ENCODE results near the gene GALNT2.

GALNT2 gene

DNA sequence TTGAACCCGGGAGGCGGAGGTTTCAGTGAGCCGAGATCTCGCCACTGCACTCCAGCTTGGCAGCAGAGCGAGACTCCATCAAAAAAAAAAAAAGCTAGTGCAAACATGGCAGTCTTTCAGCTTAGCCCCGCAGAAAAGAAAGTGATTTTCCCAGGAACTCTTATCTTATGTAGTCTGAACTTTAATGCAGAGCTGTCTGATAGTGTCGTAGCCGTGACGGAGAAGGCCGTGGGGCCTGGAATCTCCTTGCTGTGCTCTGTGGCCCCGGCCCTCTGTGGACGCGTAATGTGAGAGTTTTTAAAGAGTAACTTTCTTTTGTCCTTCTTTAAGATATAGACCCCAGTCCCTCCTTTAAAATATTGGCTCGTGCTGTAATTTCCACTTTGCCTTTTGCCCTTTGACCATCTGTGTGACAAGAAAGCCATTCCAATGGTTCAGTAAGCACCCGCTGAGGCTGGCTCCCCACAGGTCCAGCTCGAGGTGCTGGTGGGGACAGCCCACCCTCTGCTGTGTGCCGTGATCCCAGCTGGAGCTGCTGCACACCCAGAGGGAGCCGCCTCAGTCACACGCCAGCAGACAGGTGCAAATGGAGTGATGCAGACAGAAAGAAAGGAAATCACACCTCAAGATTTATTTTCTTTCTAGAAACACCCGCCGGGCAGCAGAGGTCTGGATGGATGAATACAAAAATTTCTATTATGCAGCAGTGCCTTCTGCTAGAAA lies 195.1 kb downstream of the GALNT2 start:
- DNase-seq (ENCODE audit: low read depth): no peak

DNA sequence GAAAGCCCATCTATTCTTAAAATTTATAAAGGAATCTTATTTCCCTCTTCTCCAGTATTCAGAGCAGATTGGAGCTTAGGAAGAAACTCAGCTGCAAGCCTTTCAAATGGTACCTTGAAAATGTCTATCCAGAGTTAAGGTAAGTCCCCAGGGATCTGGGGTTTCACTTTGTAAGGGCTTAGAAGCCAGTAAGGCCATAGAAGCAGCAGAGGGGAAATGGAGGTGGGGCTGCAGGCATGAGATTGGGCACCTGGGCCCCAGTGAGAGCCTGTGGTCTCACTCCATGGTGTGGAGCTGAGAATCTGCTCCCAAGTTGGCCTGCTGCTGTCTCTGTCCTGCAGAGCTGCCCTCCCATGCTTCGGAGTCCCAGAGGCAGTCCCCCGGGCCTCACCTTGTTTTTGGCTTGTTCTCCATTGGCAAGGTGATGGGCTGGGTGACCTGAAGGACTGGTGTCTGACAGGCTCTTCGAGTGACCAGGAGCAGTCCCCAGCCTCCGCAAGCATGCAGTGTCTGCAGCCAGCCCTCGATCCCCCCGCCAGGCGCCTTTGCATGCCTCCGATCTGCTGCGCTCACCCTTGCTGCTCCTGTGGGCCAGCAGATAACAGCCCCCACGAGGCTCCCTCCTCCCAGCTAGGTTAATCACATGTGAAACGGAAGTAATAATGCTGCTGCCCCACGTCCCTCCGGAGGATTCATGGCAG lies 196.0 kb downstream of the GALNT2 start:
- no peak for DNase-seq (ENCODE audit: low read depth)

DNA sequence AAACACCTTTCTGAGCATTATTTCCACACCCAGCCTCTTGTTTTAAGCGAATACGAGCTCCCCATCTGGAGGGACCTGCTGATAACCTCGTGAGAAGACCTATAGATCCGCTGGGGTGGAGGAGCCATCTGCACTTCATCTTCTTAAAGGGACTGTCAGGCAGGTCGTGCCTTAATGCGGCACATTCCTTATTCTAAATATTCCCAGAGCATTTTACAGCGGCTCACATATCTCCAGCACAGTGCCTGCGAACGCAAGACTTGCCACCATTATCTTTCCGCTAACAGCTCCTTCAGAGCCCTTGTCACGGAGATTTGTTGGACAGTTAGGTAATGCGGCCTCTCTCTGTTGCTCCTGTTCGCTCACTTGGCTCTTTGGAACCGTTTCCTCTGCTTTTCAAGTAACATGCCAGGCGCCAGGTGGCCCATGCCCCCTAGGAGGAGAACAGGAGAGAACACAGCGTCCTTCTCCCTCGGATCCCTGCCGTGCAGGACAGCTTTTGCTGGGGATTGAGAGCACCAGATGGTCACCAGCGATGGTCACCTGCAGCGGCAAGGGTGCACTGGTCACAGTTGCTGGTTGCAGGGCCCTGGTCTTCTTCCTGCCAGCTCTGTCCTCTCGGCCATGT lies 196.6 kb downstream of the GALNT2 start:
- DNase-seq (ENCODE audit: low read depth): no peak

DNA sequence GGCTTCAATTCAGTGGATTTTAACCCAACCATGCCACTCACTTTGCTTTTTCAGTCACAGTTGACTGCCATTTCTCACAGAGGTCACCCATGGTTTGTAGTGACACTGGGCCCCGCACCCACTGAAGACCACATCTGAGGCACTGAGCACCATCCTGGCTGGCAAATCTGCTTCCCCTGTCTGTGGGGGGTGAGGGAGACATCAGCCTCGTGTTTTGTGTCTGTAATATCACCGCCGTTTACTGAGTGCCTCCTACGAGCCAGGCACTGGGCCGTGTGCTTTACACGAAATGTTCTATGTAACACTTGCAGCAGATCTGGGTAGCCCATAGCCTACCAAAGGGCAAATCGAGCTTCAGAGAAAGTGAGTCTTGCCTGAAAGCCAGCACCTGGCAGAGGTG lies 197.3 kb downstream of the GALNT2 start:
- DNase-seq (ENCODE audit: low read depth): no peak

DNA sequence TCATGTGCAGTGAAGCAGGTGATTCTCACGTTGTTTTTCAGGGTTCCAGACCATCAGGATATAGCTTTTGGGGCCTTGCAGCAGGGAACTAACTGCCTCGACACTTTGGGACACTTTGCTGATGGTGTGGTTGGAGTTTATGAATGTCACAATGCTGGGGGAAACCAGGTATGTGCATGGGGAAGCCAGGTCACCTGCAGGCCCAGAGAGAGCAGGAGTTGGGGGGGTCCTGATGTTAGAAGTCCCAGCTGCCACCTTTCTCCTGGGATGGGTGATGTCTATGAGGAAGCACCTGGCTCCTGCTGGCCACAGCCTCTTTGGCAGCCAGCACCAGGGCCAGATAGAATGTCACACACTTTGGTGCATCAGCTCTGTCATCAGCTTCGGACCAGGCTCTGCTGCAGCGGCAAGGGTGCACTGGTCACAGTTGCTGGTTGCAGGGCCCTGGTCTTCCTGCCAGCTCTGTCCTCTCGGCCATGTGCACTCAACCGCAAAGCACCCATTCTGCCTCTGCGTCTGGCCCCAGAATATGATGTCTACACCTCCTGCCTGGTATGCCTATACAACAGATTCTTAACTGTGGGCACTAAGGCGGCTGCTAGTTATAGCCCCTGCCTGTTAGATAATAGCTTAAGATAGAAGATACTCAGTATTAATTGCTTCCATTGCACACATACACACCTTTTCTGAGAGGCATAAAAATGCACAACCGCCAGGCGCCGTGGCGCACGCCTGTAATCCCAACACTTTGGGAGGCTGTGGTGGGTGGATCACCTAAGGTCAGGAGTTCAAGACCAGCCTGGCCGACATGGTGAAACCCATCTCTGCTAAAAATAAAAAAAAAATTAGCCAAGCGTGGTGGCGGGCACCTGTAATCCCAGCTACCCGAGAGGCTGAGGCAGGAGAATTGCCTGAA lies 198.4 kb downstream of the GALNT2 start:
- DNase-seq (ENCODE audit: low read depth): no peak

DNA sequence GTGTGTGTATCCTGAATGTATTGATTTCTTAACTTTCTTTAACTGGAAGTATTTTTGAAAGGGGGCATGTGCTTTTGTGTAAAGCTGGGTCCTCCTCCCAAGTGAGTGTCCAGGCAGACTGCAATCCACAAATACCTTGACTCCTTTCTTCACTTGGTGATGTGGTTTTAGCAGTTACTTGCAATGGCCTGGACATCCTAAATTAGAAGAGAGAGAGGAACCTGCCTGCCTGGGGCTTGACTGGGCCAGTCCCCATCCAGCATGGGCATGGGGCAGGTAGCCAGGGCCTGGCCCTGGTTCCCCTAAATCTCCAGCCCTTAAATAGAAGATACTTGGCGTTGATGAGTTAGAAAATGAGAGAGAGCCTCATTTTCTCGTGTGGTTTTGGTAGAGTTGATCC lies 199.4 kb downstream of the GALNT2 start:
- DNase-seq (ENCODE audit: low read depth): no peak

DNA sequence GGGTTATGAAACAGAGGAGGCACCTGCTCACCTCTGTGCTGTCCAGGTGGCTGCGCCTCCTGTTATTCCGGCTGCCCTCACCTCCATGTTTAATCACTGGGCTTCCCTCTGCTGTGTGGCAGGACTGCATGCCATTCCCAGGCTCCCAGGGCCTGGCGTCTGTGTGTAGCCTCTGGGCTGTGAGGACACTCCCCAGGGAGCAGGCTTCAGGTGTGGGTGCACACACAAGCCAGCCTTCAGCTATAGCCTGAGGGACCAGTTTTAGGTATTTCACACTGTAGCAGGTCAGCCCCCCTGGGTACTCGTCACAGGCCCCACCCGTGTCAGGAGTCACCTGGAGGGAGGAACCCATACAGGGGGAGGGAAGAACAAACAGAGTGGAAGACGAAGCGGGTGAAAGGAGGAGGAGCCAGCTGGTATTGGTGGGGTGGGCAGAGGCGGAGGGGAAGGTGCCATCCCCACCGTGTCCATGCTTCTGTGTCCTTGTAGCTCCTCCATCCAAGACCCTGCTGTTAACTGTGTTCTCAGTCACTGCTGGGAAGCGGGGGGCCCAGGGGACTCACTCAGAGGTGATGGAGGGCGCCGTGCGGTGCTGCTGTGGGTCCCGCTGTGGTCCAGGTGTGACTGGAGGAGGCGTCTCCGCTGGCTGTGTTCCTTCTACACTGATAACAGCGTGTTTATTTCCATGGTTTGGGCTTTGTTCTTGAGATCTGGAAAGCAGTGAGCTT lies 200.5 kb downstream of the GALNT2 start:
- no peak for DNase-seq (ENCODE audit: low read depth)

DNA sequence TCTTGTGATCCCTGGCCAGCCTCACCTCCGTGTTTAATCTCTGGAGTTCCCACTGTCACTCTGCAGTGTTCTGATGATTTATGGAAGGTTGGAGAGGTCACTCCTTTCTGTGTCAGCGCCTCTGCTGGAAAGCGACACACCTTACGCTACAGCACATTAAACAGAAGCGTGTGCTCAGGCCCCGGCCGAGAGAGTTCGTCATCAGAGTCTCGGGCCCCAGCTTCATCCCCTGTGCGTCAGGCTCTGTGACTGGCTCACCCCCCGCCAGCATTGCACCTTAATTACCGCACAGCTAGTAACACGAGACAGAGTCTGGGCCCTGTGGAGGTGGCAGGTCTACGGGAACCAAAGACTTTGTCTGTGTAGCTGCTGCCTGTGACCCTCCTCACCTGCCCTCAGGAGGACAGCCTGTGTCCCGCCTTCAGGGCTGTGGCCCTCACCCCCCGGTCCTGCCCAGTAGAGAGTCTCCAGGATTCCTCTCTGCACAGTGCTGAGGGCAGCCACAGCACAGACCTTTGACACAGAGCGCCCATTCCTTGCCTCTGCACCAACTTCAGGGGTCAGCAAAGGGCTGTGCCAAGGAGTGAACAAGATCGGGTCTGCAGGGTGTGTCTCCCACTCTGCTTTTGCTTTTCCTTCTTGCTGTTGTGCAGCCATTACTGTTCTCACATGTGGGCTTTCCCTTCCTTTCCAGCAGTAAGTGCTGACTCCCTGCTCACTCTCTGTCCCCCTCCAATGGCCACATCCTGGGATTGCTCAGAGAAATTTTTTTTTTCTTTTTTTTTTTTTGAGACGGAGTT lies 201.5 kb downstream of the GALNT2 start:
- DNase-seq (ENCODE audit: low read depth): peak; percentile 74

DNA sequence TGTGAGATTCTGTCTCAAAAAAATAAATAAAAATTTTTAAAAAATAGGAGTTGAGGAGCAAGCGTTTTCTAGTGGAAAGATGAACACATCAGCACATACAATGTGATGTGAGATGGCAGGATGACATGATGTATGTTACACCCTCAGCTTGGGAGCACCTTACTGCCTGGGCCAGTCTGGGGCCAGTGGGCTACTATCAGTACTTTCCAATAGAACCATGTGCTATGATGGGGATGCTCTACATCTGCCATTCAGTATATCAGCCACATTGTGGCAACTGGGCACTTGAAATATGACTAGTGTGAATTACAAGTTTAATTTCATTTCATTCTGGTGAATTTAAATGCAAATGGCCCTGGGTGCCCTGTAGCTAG lies 203.1 kb downstream of the GALNT2 start:
- no peak for DNase-seq (ENCODE audit: low read depth)

DNA sequence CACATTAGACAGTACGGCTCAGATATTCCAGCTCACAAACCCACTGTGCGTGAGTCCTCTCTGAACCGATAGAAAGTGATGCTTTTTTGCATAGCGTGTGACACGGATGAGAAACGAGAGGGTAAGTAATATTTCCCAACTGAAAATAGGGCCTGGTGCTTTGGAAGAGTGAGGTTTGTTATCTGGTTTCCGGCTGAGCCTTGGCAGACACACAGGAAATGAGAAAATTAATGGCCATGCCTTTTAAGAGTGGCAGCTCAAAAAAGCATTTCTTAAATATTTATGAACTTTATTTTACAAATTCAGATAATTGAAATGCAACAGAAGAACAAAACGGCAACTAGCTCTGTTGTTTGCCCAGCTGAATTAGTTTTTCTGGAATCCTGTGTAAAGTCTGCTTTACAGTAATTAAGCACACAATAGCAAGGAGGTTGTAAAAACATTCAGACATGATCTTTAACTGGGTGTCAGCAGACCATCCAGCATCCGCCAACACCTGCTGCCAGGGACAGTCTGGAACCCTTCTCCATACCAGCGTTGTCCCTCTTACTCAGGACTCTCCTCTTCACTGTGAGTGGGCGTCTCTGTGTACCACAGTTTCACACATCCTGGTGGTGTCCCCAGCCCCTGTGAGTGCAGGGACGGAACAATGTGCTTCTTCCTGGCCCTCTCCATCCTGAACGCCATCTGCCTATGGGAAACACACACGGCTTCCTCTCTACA lies 203.7 kb downstream of the GALNT2 start:
- no peak for DNase-seq (ENCODE audit: low read depth)

DNA sequence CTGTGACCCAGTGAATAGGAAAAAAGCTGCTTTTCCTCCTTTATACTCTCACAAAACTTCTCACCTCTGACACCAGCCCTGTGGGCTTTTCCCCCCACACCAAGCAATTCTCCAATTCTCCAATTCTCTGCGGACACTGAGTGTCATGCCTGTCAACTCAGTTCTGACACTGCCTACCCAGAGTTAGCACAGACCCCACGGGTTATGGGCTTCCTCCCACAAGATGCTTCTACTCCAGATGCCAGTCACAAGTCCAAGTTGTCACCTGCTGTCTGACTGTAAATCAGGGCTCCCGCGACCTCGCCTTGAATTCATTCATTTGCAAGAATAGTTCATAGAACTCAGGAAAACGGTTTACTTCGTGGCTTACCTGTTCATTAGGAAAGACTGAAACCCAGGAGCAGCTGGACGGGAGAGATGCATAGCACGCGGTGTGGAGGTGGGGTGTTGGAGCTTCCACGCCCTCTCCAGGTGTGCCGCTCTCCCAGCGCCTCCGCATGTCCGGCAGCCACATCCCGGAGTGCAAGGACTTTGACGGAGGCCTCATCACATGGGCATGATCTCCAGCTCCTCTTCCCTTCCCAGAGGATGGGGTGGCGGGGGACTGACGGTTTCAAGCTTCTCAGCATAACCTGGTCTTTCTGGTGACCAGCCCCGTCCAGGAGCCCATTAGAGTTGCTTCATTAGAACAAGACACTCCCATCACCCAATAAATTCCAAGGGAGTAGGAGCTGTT lies 204.4 kb downstream of the GALNT2 start:
- DNase-seq (ENCODE audit: low read depth): no peak

DNA sequence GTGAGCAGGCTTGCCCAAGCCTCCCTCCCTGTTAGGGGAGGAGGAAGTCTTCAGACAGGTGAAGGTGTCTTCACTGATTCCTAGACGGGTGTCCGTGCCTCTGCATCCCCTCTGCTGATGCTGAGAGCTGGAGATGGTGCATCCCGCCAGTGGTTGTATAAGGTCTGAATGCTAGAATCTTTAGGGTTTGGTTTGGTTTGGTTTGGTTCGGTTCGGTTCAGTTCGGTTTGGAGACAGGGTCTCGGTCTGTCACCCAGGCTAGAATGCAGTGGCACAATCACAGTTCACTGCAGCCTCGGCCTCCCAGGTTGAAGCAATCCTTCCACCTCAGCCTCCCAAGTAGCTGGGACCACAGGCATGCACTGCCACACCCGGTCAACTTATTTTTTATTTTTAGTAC lies 205.5 kb downstream of the GALNT2 start:
- DNase-seq (ENCODE audit: low read depth): no peak

DNA sequence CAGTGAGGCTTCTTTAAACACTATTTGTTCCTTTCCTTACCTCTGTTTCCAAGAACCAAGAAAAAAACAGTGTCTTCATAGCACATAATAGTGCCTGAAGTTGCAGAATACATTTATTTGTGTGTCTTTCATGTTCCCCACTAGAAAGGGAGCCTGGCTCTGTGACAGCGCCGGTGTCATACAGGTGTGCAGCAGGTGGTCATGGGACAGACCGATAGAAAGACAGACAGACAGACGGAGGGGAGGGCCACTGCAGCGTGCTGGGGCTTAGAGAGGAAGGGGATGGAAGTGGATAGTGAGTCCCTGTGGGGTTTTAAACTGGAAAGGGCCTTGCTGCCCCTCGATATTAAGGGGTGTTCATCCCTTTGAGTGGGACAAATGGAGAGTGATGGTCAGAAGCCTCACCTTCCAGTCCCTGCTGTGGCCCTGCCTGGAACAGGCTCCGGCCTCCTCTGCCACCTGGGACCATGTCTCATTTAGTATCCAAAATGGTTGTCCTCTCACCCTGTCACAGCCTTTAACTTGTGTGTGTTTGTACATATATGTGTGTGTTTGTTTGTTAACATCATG lies 206.2 kb downstream of the GALNT2 start:
- no peak for DNase-seq (ENCODE audit: low read depth)

DNA sequence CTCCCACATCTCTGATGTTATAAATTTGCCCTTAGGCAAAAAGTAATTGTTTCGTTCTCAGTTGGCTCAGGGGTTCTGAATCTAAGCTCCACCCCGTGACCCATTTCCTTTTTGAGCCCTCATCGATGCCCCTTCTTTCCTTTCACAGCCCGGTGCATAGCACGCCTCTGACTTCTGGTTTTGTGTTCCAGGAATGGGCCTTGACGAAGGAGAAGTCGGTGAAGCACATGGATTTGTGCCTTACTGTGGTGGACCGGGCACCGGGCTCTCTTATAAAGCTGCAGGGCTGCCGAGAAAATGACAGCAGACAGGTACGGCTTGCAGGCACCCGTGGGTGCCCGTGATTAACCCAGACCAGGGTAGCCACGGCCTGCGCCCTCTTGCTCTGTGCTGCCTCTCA lies 207.2 kb downstream of the GALNT2 start:
- no peak for DNase-seq (ENCODE audit: low read depth)

DNA sequence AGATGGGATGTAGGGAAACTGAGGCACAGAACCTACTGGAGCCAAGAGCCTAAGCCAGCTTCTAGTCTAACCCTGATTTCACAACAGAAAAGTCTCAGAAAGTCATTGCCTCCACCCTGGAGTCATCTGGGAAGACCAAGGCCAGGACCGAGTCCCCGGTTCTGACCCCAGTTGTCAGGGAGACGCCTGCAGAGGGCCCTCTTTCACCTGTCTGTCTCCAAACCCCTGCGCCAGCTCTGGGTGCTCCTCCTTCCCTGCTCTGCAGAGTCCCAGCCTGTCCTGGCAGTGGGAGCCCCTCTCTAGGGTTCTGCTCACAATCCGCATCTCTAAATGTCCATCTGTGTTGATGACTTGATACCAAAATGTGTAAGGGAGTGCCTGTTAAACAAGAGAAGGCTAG lies 209.4 kb downstream of the GALNT2 start:
- no peak for DNase-seq (ENCODE audit: low read depth)

DNA sequence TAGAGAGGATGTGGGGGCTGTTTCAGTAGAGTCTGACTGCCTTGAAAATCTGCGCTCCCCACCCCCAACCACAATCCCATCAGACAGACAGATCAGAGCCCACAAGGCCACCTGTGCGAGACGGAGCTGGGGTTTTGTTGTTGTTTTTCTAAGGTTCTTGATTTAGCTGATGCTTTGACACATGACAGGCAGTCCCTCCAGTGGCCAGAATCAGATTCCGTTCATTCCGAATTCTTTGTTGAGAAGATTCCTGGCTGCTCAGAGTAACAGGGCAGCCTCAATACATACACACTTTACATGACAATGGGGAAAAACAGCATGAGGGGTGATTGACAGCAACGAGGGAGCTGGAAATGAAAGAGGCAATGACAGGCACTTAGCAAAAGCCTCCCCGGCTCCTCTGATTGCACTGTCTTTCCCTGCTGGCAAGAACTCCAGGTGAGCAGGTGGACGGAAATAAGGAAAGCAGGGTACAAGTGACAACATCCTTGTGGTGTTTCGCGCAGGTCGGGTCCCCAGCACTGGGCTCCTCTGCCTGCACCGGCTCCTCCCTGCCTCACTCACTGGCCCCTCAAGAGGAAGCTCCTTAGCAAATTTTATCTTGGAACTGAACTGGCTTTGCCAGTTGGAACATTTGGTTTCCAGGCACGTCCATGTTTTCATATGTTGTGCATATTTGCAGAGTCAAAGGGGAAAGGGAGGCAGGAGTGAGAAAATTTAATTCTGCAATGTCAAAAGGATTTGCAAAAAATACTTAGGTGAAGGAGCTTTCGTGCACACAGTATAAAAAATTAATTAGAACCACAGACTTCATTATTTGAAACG lies 210.4 kb downstream of the GALNT2 start:
- no peak for DNase-seq (ENCODE audit: low read depth)

DNA sequence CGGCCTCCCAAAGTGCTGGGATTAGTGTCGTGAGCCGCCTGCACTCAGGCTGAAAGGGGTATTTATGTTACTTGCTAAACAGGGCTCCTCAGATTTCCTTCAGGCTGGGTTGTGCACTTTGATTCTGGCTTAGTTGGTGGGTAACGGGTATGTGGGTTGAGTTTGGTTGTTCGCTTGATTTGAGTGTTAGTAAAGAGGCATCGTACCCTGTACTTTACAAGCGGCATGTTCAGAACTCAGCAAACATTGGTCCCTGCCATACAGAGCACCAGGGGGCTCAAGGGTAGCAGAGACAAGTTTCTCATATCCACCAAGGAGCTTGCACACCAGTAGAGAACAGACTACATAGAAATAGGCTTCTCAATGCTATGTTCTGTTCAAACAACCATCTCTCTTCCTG lies 211.3 kb downstream of the GALNT2 start:
- no peak for DNase-seq (ENCODE audit: low read depth)

DNA sequence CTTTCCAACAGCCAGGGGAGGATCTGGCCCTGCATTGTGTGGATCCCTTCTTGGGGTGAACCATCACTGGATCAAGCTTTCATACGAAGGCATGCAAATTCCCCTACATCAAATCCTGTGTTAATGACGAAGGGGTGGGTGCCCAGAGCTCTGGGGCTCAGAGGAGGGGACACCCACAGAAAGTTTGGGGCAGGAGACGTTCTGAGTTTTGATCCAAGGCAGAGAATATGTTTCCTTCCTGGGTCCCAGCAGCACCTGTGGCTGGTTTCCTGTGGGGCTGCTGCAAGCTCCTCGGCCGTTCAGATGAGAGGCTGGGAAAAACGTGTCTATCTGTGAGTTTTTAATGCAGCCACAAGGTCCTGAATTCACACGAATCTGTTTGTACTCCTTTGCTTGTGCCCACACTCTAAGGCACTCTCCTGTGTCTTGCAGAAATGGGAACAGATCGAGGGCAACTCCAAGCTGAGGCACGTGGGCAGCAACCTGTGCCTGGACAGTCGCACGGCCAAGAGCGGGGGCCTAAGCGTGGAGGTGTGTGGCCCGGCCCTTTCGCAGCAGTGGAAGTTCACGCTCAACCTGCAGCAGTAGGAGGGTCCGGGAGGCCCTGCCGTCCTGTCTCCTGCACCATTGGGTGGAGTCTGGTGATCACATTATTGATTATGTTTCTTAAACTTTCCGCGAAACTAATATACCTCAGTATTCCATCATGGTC lies 212.0 kb downstream of the GALNT2 start:
- DNase-seq (ENCODE audit: low read depth): no peak

Measured in ELR (cell line).